HepG2 (cell line): ENCODE results near the gene AP3D1. TPM values are rescaled to one million over a fixed set of nuclear protein-coding genes. Genes with fewer than 3 reads are reported as not detected.

ENCODE experiments used
- CENPX ChIP-seq: sonication (generic); formaldehyde crosslinking; IDR thresholded peaks from 2 replicates; pipeline ENCODE4 v1.9.0; 2021; ENCODE audit warnings: mild to moderate bottlenecking, missing genetic modification reagents, moderate library complexity
- CHD2 ChIP-seq: IDR thresholded peaks from 2 replicates; pipeline ENCODE4 v1.6.1; 2011; ENCODE audit warnings: low read depth, low read length, improper control_type of control experiment
- HNRNPH1 ChIP-seq: fragments of 200-400 bp; formaldehyde crosslinking; optimal IDR thresholded peaks from 2 replicates; pipeline ENCODE3; 2017; ENCODE audit warnings: mild to moderate bottlenecking, low read depth, low read length
- HOXA7 ChIP-seq: sonication (generic); formaldehyde crosslinking; IDR thresholded peaks from 2 replicates; pipeline ENCODE4 v1.8.1; 2022; ENCODE audit warnings: mild to moderate bottlenecking, missing genetic modification reagents, moderate library complexity
- KLF16 ChIP-seq, 2 experiments: sonication (generic) in 1 of 2; formaldehyde crosslinking in 1 of 2; IDR thresholded peaks; 2 replicates each; pipeline versions ENCODE4 v1.6.1 to v1.8.0; 2016 to 2023; ENCODE audit warnings: missing genetic modification reagents in 2 of 2, missing compliant biosample characterization in 1 of 2
- MYNN ChIP-seq: sonication (generic); formaldehyde crosslinking; IDR thresholded peaks from 2 replicates; pipeline ENCODE4 v1.4.0; 2020; ENCODE audit warnings: mild to moderate bottlenecking, low read depth, missing genetic modification reagents
- NFATC3 ChIP-seq: sonication (generic); formaldehyde crosslinking; IDR thresholded peaks from 2 replicates; pipeline ENCODE4 v1.5.1; 2020; ENCODE audit warnings: mild to moderate bottlenecking, missing genetic modification reagents
- NFYB ChIP-seq: sonication (generic); formaldehyde crosslinking; IDR thresholded peaks from 2 replicates; pipeline ENCODE4 v1.4.0; 2020; ENCODE audit warnings: missing genetic modification reagents
- NR2F6 ChIP-seq, 2 experiments: IDR thresholded peaks; 2 replicates each; pipeline ENCODE4 v1.6.1; 2016; ENCODE audit warnings: antibody characterized with exemption in 1 of 2, mild to moderate bottlenecking in 1 of 2
- RBM22 ChIP-seq: fragments of 200-400 bp; formaldehyde crosslinking; optimal IDR thresholded peaks from 2 replicates; pipeline ENCODE3; 2017; ENCODE audit warnings: mild to moderate bottlenecking, low read length, moderate library complexity
- REL ChIP-seq: sonication (generic); formaldehyde crosslinking; conservative IDR thresholded peaks from 2 replicates; pipeline ENCODE4 v1.8.0; 2022; ENCODE audit warnings: mild to moderate bottlenecking, missing genetic modification reagents, moderate library complexity
- SETDB1 ChIP-seq: sonication (generic); formaldehyde crosslinking; IDR thresholded peaks from 2 replicates; pipeline ENCODE4 v1.5.1; 2020; ENCODE audit warnings: missing genetic modification reagents, mild to moderate bottlenecking, borderline replicate concordance
- XRCC5 ChIP-seq: fragments of 200-400 bp; formaldehyde crosslinking; optimal IDR thresholded peaks from 2 replicates; pipeline ENCODE3; 2017; ENCODE audit warnings: mild to moderate bottlenecking, low read length
- ZNF12 ChIP-seq: sonication (generic); formaldehyde crosslinking; IDR thresholded peaks from 2 replicates; pipeline ENCODE4 v1.5.0; 2020; ENCODE audit warnings: missing genetic modification reagents
- ZNF329 ChIP-seq: sonication (generic); formaldehyde crosslinking; IDR thresholded peaks from 2 replicates; pipeline ENCODE4 v1.9.0; 2021; ENCODE audit warnings: low read depth, mild to moderate bottlenecking, missing genetic modification reagents
- ZNF343 ChIP-seq: sonication (generic); formaldehyde crosslinking; IDR thresholded peaks from 2 replicates; pipeline ENCODE4 v1.4.0; 2020; ENCODE audit warnings: mild to moderate bottlenecking, missing genetic modification reagents
- ZNF432 ChIP-seq: sonication (generic); formaldehyde crosslinking; IDR thresholded peaks from 2 replicates; pipeline ENCODE4 v1.5.0; 2020; ENCODE audit warnings: missing genetic modification reagents, mild to moderate bottlenecking, borderline replicate concordance
- ZNF484 ChIP-seq: sonication (generic); formaldehyde crosslinking; IDR thresholded peaks from 2 replicates; pipeline ENCODE4 v1.5.1; 2020; ENCODE audit warnings: mild to moderate bottlenecking, low read depth, missing genetic modification reagents, borderline replicate concordance
- ZNF510 ChIP-seq: sonication (generic); formaldehyde crosslinking; IDR thresholded peaks from 2 replicates; pipeline ENCODE4 v1.4.0; 2020; ENCODE audit warnings: low read depth, mild to moderate bottlenecking, missing genetic modification reagents
- polyA plus RNA-seq, 8 experiments: library from polyadenylated mRNA; depleted of rRNA in 3 of 8; stranded (reverse) in 7 of 8; unstranded in 1 of 8; fragments of >200 nt; fragmentation: Illumina TruSeq in 4 of 8; extraction: Trizol in 4 of 8; gene quantifications; 2 replicates each; pipeline versions ENCODE4 v1.2.1 to v1.2.3, GENCODE V29; 2011 to 2016; ENCODE audit warnings: low read depth in 4 of 8, missing spikeins in 1 of 8, mixed read lengths in 1 of 8; ENCODE audit not compliant: insufficient read depth in 1 of 8
- total RNA-seq, 5 experiments: library from RNA; depleted of rRNA; stranded (reverse); fragments of >200 nt; fragmentation: Illumina TruSeq; extraction: Trizol; gene quantifications; 2 replicates each; pipeline ENCODE4 v1.2.3, GENCODE V29; 2016; ENCODE audit warnings: low read depth in 1 of 5
- TF ChIP-seq, protein P1 (sequence below): IDR thresholded peaks from 2 replicates; pipeline ENCODE4 v1.6.1; 2016; ENCODE audit warnings: control low read depth
- TF ChIP-seq, protein P2 (sequence below): sonication (generic); formaldehyde crosslinking; IDR thresholded peaks from 2 replicates; pipeline ENCODE4 v1.5.0; 2020; ENCODE audit warnings: missing genetic modification reagents
- TF ChIP-seq, protein P3 (sequence below): sonication (generic); formaldehyde crosslinking; IDR thresholded peaks from 2 replicates; pipeline ENCODE4 v1.4.0; 2020; ENCODE audit warnings: missing genetic modification reagents, borderline replicate concordance

The AP3D1 gene
- total and polyA plus RNA-seq, 2 of the 13 experiments (the other 11 are each of a cell fraction or from before 2014, with no cell fraction given): 68.0 to 82.6 TPM

DNA sequence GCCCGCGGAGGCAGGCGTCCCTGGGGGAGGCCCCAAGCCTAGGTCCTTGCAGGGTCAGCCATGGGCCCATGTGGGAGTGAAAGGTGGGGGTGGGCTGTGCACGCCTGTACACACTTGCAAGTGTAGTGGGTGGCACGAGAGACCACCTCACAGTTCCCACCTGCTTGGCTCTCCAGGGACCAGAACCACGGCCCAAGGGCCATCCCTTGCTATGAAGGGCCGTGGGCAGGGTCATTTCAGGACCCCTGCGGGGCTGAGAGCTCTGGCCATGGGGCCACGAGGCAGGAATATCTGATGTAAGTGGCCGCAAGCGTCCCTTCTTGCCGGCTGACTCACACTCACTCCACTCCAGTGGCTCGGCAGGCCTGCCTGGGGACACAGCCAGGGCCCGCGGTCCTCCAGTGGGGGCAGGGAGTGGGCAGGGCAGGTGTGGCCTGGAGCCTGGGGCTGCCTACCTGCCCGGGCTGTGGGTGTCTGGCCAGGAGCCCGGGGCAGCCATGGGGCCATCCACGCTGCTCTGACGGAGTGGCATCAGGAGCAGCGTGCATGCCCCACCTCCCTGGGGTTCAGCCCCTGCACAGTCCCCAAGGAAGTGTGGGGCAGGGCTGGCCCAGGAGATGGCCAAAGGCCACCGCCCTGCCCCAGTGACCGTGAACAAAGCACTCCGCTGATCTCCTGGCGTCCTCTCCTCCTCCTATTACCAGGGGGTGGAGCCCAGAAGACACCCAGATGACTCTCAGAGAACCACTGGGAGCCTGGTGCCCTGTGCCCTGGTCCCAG, 91.8 kb downstream of the AP3D1 start (continued):
- TF ChIP-seq ZNF329 (CRISPR knock-in tag) (no peak), NR2F6 (IDR thresholded peaks at IDR 0.05) (peak; percentile 68), NR2F6 (CRISPR knock-in tag; IDR thresholded peaks at IDR 0.05) (peak; percentile 77), MYNN (CRISPR knock-in tag) (0 out of 2 replicates have a peak, but pooled peaks have one; percentile 34), XRCC5 (peak; percentile 64), ZNF432 (CRISPR knock-in tag) (no peak), CENPX (no peak), KLF16 (CRISPR knock-in tag; IDR thresholded peaks at IDR 0.05) (peak in 1 of 2 experiments; percentile 88; a peak in 2 of 4 replicates), ZNF484 (CRISPR knock-in tag) (no peak), NFATC3 (peak; percentile 17; the same call in 1 of the 2 replicates), RBM22 (peak; percentile 27), CHD2 (no peak), NFYB (no peak), ZNF510 (CRISPR knock-in tag) (no peak), ZNF12 (0 out of 2 replicates have a peak, but pooled peaks have one; percentile 24), ZNF343 (no peak), HOXA7 (CRISPR knock-in tag) (no peak), SETDB1 (CRISPR knock-in tag) (no peak), REL (CRISPR knock-in tag) (no peak), HNRNPH1 (no peak)
- TF ChIP-seq, protein P1, sequence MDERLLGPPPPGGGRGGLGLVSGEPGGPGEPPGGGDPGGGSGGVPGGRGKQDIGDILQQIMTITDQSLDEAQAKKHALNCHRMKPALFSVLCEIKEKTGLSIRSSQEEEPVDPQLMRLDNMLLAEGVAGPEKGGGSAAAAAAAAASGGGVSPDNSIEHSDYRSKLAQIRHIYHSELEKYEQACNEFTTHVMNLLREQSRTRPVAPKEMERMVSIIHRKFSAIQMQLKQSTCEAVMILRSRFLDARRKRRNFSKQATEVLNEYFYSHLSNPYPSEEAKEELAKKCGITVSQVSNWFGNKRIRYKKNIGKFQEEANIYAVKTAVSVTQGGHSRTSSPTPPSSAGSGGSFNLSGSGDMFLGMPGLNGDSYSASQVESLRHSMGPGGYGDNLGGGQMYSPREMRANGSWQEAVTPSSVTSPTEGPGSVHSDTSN (CRISPR knock-in tag): no peak
- TF ChIP-seq, protein P2, sequence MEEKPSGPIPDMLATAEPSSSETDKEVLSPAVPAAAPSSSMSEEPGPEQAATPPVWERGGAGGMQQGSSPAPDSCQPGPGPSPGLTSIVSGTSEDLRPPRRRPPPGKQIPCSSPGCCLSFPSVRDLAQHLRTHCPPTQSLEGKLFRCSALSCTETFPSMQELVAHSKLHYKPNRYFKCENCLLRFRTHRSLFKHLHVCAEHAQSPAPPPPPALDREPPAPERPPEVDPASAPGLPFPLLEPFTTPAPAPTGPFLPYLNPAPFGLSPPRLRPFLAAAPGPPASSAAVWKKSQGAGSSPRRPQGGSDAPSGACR (CRISPR knock-in tag): peak; percentile 81; the same call in 1 of the 2 replicates
- TF ChIP-seq, protein P3, sequence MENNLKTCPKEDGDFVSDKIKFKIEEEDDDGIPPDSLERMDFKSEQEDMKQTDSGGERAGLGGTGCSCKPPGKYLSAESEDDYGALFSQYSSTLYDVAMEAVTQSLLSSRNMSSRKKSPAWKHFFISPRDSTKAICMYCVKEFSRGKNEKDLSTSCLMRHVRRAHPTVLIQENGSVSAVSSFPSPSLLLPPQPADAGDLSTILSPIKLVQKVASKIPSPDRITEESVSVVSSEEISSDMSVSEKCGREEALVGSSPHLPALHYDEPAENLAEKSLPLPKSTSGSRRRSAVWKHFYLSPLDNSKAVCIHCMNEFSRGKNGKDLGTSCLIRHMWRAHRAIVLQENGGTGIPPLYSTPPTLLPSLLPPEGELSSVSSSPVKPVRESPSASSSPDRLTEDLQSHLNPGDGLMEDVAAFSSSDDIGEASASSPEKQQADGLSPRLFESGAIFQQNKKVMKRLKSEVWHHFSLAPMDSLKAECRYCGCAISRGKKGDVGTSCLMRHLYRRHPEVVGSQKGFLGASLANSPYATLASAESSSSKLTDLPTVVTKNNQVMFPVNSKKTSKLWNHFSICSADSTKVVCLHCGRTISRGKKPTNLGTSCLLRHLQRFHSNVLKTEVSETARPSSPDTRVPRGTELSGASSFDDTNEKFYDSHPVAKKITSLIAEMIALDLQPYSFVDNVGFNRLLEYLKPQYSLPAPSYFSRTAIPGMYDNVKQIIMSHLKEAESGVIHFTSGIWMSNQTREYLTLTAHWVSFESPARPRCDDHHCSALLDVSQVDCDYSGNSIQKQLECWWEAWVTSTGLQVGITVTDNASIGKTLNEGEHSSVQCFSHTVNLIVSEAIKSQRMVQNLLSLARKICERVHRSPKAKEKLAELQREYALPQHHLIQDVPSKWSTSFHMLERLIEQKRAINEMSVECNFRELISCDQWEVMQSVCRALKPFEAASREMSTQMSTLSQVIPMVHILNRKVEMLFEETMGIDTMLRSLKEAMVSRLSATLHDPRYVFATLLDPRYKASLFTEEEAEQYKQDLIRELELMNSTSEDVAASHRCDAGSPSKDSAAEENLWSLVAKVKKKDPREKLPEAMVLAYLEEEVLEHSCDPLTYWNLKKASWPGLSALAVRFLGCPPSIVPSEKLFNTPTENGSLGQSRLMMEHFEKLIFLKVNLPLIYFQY (CRISPR knock-in tag): peak; percentile 48; the same call in 1 of the 2 replicates
